Measurements from ENCODE around the gene SEZ6. TPM values are rescaled to one million over a fixed set of nuclear protein-coding genes. Genes with fewer than 3 reads are reported as not detected.
"Not testable (repeated sequence)": the region's sequence is repeated elsewhere in the genome, so short reads cannot be mapped to it uniquely, and the experiment has no call there.

SEZ6 gene
- total and polyA plus RNA-seq, 2 donors from 2014 or later: not detected

GRCh38 chr17:28937044-28937729, 68.6 kb downstream of the SEZ6 start:
- DNase-seq (no peak), FAIRE-seq (no peak)
- intact Hi-C loops (cut with DNase I): no loop called here
- Histone ChIP-seq H3K9me3 (ENCODE audit: control insufficient read depth in 2 of 3, insufficient read depth in 1 of 3, low read length in 3 of 3) (no peaks in the 10 kb centered on the region), H3K27me3 (ENCODE audit: control insufficient read depth, insufficient read depth, low read length) (no peaks in the 10 kb centered on the region), H3K4me3 (ENCODE audit: low read length in 3 of 3) (no peak overlapping the region), H3K36me3 (ENCODE audit: control insufficient read depth in 2 of 3, insufficient read depth in 3 of 3, low read length in 3 of 3) (no peaks in the 10 kb centered on the region), H3K4me1 (ENCODE audit: control insufficient read depth in 2 of 3, insufficient read depth in 2 of 3, low read depth in 1 of 3, low read length in 3 of 3) (peaks cover 0 to 13% (median 7%) of the 10 kb centered on the region in 3 donors), H3K27ac (ENCODE audit: low read depth in 2 of 2, low read length in 2 of 2) (no peak overlapping the region), H3K9ac (ENCODE audit: low read length in 3 of 3) (no peak overlapping the region)
- no peak for TF ChIP-seq CTCF (IDR thresholded peaks at IDR 0.05; ENCODE audit: borderline replicate concordance, extremely low read depth, insufficient read depth)

GRCh38 chr17:28935744-28936460, 69.9 kb downstream of the SEZ6 start:
- peaks cover 0 to 12% (median 7%) of the 10 kb centered on the region in 3 donors for H3K4me1 ChIP-seq (ENCODE audit: control insufficient read depth in 2 of 3, insufficient read depth in 2 of 3, low read depth in 1 of 3, low read length in 3 of 3)
- no peak overlapping the region for H3K27ac ChIP-seq (ENCODE audit: low read depth in 2 of 2, low read length in 2 of 2)
- H3K4me3 ChIP-seq (ENCODE audit: low read length in 3 of 3): no peak overlapping the region

GRCh38 chr17:28934508-28934907, 71.3 kb downstream of the SEZ6 start:
- H3K4me1 ChIP-seq (ENCODE audit: control insufficient read depth in 2 of 3, insufficient read depth in 2 of 3, low read depth in 1 of 3, low read length in 3 of 3); H3K36me3 ChIP-seq (ENCODE audit: control insufficient read depth in 2 of 3, insufficient read depth in 3 of 3, low read length in 3 of 3); FAIRE-seq; H3K27ac ChIP-seq (ENCODE audit: low read depth in 2 of 2, low read length in 2 of 2); H3K4me3 ChIP-seq (ENCODE audit: low read length in 3 of 3); H3K9ac ChIP-seq (ENCODE audit: low read length in 3 of 3); H3K9me3 ChIP-seq (ENCODE audit: control insufficient read depth in 2 of 3, insufficient read depth in 1 of 3, low read length in 3 of 3); DNase-seq; H3K27me3 ChIP-seq (ENCODE audit: control insufficient read depth, insufficient read depth, low read length); intact Hi-C loops (cut with DNase I): not testable (repeated sequence)

More at GRCh38 chr17:28935744-28936460, 69.9 kb downstream of the SEZ6 start:
- DNase-seq: peak in 3 of 5 donors; percentile 41 to 56 (median 43)
- FAIRE-seq: no peak
- Histone ChIP-seq H3K9ac (ENCODE audit: low read length in 3 of 3) (no peak overlapping the region), H3K9me3 (ENCODE audit: control insufficient read depth in 2 of 3, insufficient read depth in 1 of 3, low read length in 3 of 3) (no peaks in the 10 kb centered on the region), H3K36me3 (ENCODE audit: control insufficient read depth in 2 of 3, insufficient read depth in 3 of 3, low read length in 3 of 3) (no peaks in the 10 kb centered on the region), H3K27me3 (ENCODE audit: control insufficient read depth, insufficient read depth, low read length) (no peaks in the 10 kb centered on the region)
- intact Hi-C loops (cut with DNase I): no loop called here
- no peak for TF ChIP-seq CTCF (IDR thresholded peaks at IDR 0.05; ENCODE audit: borderline replicate concordance, extremely low read depth, insufficient read depth)

GRCh38 chr17:28929787-28930186, 76.0 kb downstream of the SEZ6 start:
- no peak for TF ChIP-seq CTCF (IDR thresholded peaks at IDR 0.05; ENCODE audit: borderline replicate concordance, extremely low read depth, insufficient read depth)
- Histone ChIP-seq H3K4me1 (ENCODE audit: control insufficient read depth in 2 of 3, insufficient read depth in 2 of 3, low read depth in 1 of 3, low read length in 3 of 3) (peaks cover 0 to 8% (median 4%) of the 10 kb centered on the region in 3 donors), H3K9me3 (ENCODE audit: control insufficient read depth in 2 of 3, insufficient read depth in 1 of 3, low read length in 3 of 3) (no peaks in the 10 kb centered on the region), H3K9ac (ENCODE audit: low read length in 3 of 3) (no peak overlapping the region), H3K27ac (ENCODE audit: low read depth in 2 of 2, low read length in 2 of 2) (no peak overlapping the region), H3K4me3 (ENCODE audit: low read length in 3 of 3) (no peak overlapping the region), H3K27me3 (ENCODE audit: control insufficient read depth, insufficient read depth, low read length) (no peaks in the 10 kb centered on the region), H3K36me3 (ENCODE audit: control insufficient read depth in 2 of 3, insufficient read depth in 3 of 3, low read length in 3 of 3) (peaks cover 0 to 3% (median 0%) of the 10 kb centered on the region in 3 donors)
- FAIRE-seq (no peak), DNase-seq (no peak)
- intact Hi-C loops (cut with DNase I): no loop called here
